Pancreas (tissue), 10 donors: ENCODE results near the gene LRP6. TPM values are rescaled to one million over a fixed set of nuclear protein-coding genes. Genes with fewer than 3 reads are reported as not detected.

Source experiments
- ATAC-seq, 4 donors: fragments of 200-7000 bp; cut with Tn5 transposase; one replicate each; pipeline versions ENCODE4 v1.8.0 to v1.9.1; 2020; ENCODE audit warnings: mild to moderate bottlenecking in 4 of 4, moderate library complexity in 4 of 4
- DNase-seq, 6 donors: peaks; one replicate each; pipeline ENCODE4 v3.0.0-alpha.2; 2020
- FAIRE-seq: peaks from 2 replicates; lab custom pipeline; 2012; peaks lifted over from hg19 to GRCh38; lab: Jason Lieb, UNC
- H3K27ac ChIP-seq, 4 donors: fragments of 200-600 bp; sonication (generic); 1 replicate in 3 of 4; 2 replicates in 1 of 4; pipeline versions ENCODE4 v1.5.0 to v1.8.0; 2020
- H3K27me3 ChIP-seq, 4 donors: fragments of 200-600 bp; one replicate each; pipeline ENCODE4 v1.8.0; 2021
- H3K36me3 ChIP-seq, 3 donors: fragments of 200-600 bp; sonication (generic) in 1 of 3; one replicate each; pipeline versions ENCODE4 v1.5.0 to v1.8.0; 2020 to 2021
- H3K4me1 ChIP-seq, 3 donors: fragments of 200-600 bp; one replicate each; pipeline ENCODE4 v1.8.0; 2021
- H3K4me3 ChIP-seq, 4 donors: fragments of 200-600 bp; sonication (generic) in 2 of 4; one replicate each; pipeline versions ENCODE4 v1.5.0 to v1.8.0; 2020 to 2021
- H3K9me3 ChIP-seq, 4 donors: fragments of 200-600 bp; one replicate each; pipeline ENCODE4 v1.8.0; 2021
- CTCF ChIP-seq, 4 donors: fragments of 200-600 bp; sonication (generic) in 3 of 4; IDR thresholded peaks; one replicate each; pipeline versions ENCODE4 v1.5.0 to v1.8.0; 2021; ENCODE audit warnings: antibody characterized with exemption in 4 of 4
- WGBS, 2 donors: extraction: QIAGEN DNeasy Blood & Tissue Kit; methylation state at CpG; one replicate each; pipeline ENCODE4 v1.1.7; 2013; 5-methylcytosine and 5-hydroxymethylcytosine counted together
- intact Hi-C, 3 donors: fragments of 100-400 bp; cut with DNase I; formaldehyde crosslinking; loops; one replicate each; pipeline versions ENCODE4 v1.11.1 to v1.14.2; 2022
- polyA plus RNA-seq, 2 donors: library from polyadenylated mRNA; stranded (reverse); fragments of 200-250 nt; gene quantifications; one replicate each; pipeline ENCODE4 v1.2.3, GENCODE V29; 2013
- total RNA-seq, 6 donors: library from RNA; stranded (reverse); fragmentation: NEBNext Ultra II Directional in 4 of 6; extraction: Animal tissue kit (Norgen Biotek cat#: 25700) in 4 of 6; gene quantifications; one replicate each; pipeline versions ENCODE4 v1.2.1 to v1.2.4, GENCODE V29; 2021 to 2023
- donor health status: healthy with polysubstance abuse.
- donor health status: DM: no; HTN: no; CAD: no; lungs with moderate emphysema.
- donor health status: DM: no; HTN: no; CAD: no.
- donor health status: control.
- donor health status: control.
- donor health status: Bipolar disorder and iron deficiency.
- donor health status: DM: yes; HTN: yes; CAD: no.
- donor health status: DM: no; HTN: no; CAD: no.
- donor health status: DM: no; HTN: no; CAD: no.
- donor health status: DM: yes; HTN: yes; CAD: no.

LRP6 gene
- total and polyA plus RNA-seq, 8 donors = 6.1 to 28.3 (median 21.2) TPM

GRCh38 chr12:12229556-12230092, 37.2 kb downstream of the LRP6 start:
- ATAC-seq (peak; percentile 70 to 83 (median 76)), DNase-seq (no peak), FAIRE-seq (no peak)
- no peak for TF ChIP-seq CTCF (IDR thresholded peaks at IDR 0.05)
- no peak overlapping the region for H3K4me3 ChIP-seq
- H3K27me3 ChIP-seq = no peaks in the 10 kb centered on the region
- WGBS, 2 donors = 37 to 42% methylated on average over 1 of the region's 1 CpG
- intact Hi-C loops = no loop called here
- H3K4me1 ChIP-seq = peaks cover 17 to 19% (median 17%) of the 10 kb centered on the region in 3 donors
- H3K27ac ChIP-seq = peak overlapping the region in 2 of 4 donors; percentile 4 to 31
- no peaks in the 10 kb centered on the region for H3K36me3 ChIP-seq
- no peaks in the 10 kb centered on the region for H3K9me3 ChIP-seq

DNA sequence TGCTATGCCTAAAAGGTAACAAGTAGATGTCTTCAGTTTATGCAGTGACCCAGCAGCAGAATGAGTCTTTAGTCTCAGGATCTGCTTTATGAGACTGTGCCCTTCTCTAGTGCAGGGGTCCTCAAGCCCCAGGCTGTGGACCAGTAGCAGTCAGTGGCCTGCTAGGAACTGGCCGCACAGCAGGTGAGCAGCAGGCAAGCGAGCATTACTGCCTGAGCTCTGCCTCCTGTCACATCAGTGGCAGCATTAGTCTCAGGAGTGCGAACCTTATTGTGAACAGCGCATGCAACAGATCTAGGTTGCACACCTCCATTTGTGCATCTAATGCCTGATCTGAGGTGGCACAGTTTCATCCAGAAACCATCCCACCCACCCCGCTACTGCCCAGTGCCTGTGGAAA, 38.4 kb downstream of the LRP6 start:
- Histone ChIP-seq H3K4me3 (no peak overlapping the region), H3K4me1 (peaks cover 18 to 20% (median 19%) of the 10 kb centered on the region in 3 donors), H3K9me3 (no peaks in the 10 kb centered on the region), H3K27me3 (no peaks in the 10 kb centered on the region), H3K27ac (no peak overlapping the region), H3K36me3 (no peaks in the 10 kb centered on the region)
- ATAC-seq (no peak), FAIRE-seq (no peak), DNase-seq (no peak)
- TF ChIP-seq CTCF (IDR thresholded peaks at IDR 0.05) = no peak
- WGBS, 2 donors = 94 to 96% methylated on average over 5 of the region's 5 CpGs
- intact Hi-C loops = no loop called here

DNA sequence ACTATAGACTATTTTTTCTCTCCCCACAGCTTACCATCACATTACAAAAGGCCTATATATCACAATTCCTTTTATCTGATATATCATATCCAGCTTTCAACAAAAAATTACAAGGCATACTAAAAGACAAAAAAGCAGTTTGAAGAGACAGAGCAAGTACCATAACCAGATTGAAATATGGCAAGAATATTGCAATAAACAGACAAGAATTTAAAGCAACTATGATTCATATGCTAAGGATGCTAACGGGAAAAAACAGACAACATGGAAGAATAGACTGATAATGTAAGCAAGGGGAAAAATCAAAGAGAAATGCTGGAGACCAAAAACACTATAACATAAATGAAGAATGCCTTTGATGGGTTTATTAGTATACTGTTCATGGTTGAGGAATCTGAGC, 40.7 kb downstream of the LRP6 start:
- H3K4me3 ChIP-seq = no peak overlapping the region
- ATAC-seq (no peak), DNase-seq (no peak), FAIRE-seq (no peak)
- H3K36me3 ChIP-seq = no peaks in the 10 kb centered on the region
- no peak overlapping the region for H3K27ac ChIP-seq
- intact Hi-C loops = no loop called here
- TF ChIP-seq CTCF (IDR thresholded peaks at IDR 0.05) = no peak
- H3K9me3 ChIP-seq = no peaks in the 10 kb centered on the region
- no peaks in the 10 kb centered on the region for H3K27me3 ChIP-seq
- H3K4me1 ChIP-seq = peaks cover 15 to 33% (median 21%) of the 10 kb centered on the region in 3 donors
- 97% methylated on average over 1 of the region's 1 CpG for WGBS, 2 donors

DNA sequence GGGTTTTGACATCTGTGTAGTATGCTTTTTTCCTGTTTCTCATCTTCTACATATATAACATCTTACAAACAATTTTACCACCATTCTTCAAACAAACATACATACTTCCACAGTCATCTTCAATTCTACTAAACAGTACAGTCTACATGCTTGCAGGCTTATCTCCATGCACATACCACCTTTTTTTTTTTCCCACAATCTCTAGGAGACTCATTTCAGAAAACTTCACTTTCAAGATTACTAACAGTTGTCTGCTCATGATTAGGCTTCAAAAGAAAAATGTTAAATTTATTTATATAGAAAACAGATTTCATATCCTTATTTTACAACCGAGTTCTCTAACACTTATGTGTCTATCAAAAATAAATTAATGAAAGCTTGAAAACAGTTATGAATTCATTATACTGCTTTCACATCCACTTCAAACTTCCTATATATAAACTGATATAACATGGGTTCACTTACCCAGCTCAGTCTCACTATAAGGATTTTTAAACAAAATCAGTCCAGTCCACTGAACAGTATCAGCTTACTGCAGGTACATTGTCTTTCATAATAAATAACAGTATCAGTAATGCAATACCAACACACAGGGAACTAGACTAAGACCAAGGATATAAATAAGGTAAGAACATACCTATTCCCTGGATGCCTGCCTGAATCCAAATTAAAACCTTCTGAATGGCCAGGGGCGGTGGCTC, 42.5 kb downstream of the LRP6 start:
- intact Hi-C loops = no loop called here
- Histone ChIP-seq H3K36me3 (no peaks in the 10 kb centered on the region), H3K4me3 (no peak overlapping the region), H3K27me3 (no peaks in the 10 kb centered on the region), H3K9me3 (no peaks in the 10 kb centered on the region), H3K4me1 (peaks cover 7 to 19% (median 17%) of the 10 kb centered on the region in 3 donors), H3K27ac (no peak overlapping the region)
- 74 to 78% methylated on average over 2 of the region's 2 CpGs for WGBS, 2 donors
- TF ChIP-seq CTCF (IDR thresholded peaks at IDR 0.05) = no peak
- ATAC-seq (no peak), DNase-seq (no peak), FAIRE-seq (no peak)

GRCh38 chr12:12221560-12221959, 45.3 kb downstream of the LRP6 start:
- no peak overlapping the region for H3K27ac ChIP-seq
- DNase-seq = no peak
- no peak for FAIRE-seq
- TF ChIP-seq CTCF (IDR thresholded peaks at IDR 0.05) = no peak
- WGBS, 2 donors = 20 to 32% methylated on average over 2 of the region's 2 CpGs
- intact Hi-C loops = no loop called here
- ATAC-seq = peak in 2 of 4 donors; percentile 43 to 66
- peaks cover 10 to 22% (median 18%) of the 10 kb centered on the region in 3 donors for H3K4me1 ChIP-seq
- no peaks in the 10 kb centered on the region for H3K27me3 ChIP-seq
- H3K9me3 ChIP-seq = no peaks in the 10 kb centered on the region
- H3K36me3 ChIP-seq = no peaks in the 10 kb centered on the region
- no peak overlapping the region for H3K4me3 ChIP-seq
